Tibial nerve (tissue), 4 donors: ENCODE results near the gene CMKLR1.

Experiments used
- EP300 ChIP-seq, 2 donors: sonication (generic); formaldehyde crosslinking; IDR thresholded peaks; one replicate each; pipeline ENCODE4 v1.6.1; 2017; ENCODE audit warnings: antibody characterized with exemption in 2 of 2, mild to moderate bottlenecking in 1 of 2
- POLR2A ChIP-seq, 2 donors: fragments of 450-650 bp; IDR thresholded peaks; one replicate each; pipeline ENCODE4 v1.6.1; 2017; ENCODE audit warnings: antibody characterized with exemption in 2 of 2, mild to moderate bottlenecking in 2 of 2, moderate library complexity in 2 of 2
- TF ChIP-seq, protein P1 (sequence below), 5 experiments: fragments of 200-600 bp in 3 of 5; fragments of 450-650 bp in 2 of 5; sonication (generic) in 3 of 5; IDR thresholded peaks; one replicate each; pipeline ENCODE4 v1.5.1; 2016 to 2019; ENCODE audit warnings: antibody characterized with exemption in 5 of 5, mild to moderate bottlenecking in 3 of 5, moderate library complexity in 2 of 5

- TF ChIP-seq, protein P1, sequence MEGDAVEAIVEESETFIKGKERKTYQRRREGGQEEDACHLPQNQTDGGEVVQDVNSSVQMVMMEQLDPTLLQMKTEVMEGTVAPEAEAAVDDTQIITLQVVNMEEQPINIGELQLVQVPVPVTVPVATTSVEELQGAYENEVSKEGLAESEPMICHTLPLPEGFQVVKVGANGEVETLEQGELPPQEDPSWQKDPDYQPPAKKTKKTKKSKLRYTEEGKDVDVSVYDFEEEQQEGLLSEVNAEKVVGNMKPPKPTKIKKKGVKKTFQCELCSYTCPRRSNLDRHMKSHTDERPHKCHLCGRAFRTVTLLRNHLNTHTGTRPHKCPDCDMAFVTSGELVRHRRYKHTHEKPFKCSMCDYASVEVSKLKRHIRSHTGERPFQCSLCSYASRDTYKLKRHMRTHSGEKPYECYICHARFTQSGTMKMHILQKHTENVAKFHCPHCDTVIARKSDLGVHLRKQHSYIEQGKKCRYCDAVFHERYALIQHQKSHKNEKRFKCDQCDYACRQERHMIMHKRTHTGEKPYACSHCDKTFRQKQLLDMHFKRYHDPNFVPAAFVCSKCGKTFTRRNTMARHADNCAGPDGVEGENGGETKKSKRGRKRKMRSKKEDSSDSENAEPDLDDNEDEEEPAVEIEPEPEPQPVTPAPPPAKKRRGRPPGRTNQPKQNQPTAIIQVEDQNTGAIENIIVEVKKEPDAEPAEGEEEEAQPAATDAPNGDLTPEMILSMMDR (IDR thresholded peaks at IDR 0.05): no peak
- TF ChIP-seq POLR2A (IDR thresholded peaks at IDR 0.05): no peak
- TF ChIP-seq EP300 (IDR thresholded peaks at IDR 0.05): no peak
Measured at GRCh38 chr12:108269224-108269623, 69.9 kb downstream of the CMKLR1 start.
